HAP-1 (cell line): ENCODE measurements around the gene WNT9A.
A peak's percentile ranks its signal among the peaks of the same experiment; 100 is the strongest.
"Not testable (repeated sequence)": the region's sequence is repeated elsewhere in the genome, so short reads cannot be mapped to it uniquely, and the experiment has no call there.

Source experiments
- DNase-seq, 2 experiments: peaks; one replicate each; pipeline ENCODE4 v3.0.0-alpha.2; 2016 to 2020; ENCODE audit warnings: low spot score in 2 of 2
- H3K27me3 ChIP-seq: fragments of 250-450 bp; sonication (Bioruptor Pico); 2 replicates; pipeline ENCODE4 v1.5.1; 2020; ENCODE audit warnings: low read depth, mild to moderate bottlenecking, moderate library complexity
- H3K36me3 ChIP-seq: fragments of 250-450 bp; sonication (Bioruptor Pico); replicated peaks from 2 replicates; pipeline ENCODE4 v1.5.1; 2020; ENCODE audit warnings: mild to moderate bottlenecking
- H3K4me1 ChIP-seq: fragments of 250-450 bp; sonication (Bioruptor Pico); 2 replicates; pipeline ENCODE4 v1.5.1; 2020; ENCODE audit warnings: mild to moderate bottlenecking
- H3K4me3 ChIP-seq: fragments of 250-450 bp; sonication (Bioruptor Pico); 2 replicates; pipeline ENCODE4 v1.5.1; 2020; ENCODE audit warnings: mild to moderate bottlenecking, moderate library complexity
- H3K9me3 ChIP-seq: fragments of 250-450 bp; sonication (Bioruptor Pico); 2 replicates; pipeline ENCODE4 v1.5.1; 2020; ENCODE audit warnings: mild to moderate bottlenecking, moderate library complexity
- in situ Hi-C: fragments of 300-500 bp; cut with MboI; formaldehyde crosslinking; loops from 3 replicates; pipeline ENCODE4 v1.14.3; 2020; ENCODE audit warnings: low sequenced_read_pairs, inconsistent platforms, mixed read lengths

WNT9A gene, protein sequence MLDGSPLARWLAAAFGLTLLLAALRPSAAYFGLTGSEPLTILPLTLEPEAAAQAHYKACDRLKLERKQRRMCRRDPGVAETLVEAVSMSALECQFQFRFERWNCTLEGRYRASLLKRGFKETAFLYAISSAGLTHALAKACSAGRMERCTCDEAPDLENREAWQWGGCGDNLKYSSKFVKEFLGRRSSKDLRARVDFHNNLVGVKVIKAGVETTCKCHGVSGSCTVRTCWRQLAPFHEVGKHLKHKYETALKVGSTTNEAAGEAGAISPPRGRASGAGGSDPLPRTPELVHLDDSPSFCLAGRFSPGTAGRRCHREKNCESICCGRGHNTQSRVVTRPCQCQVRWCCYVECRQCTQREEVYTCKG

DNA sequence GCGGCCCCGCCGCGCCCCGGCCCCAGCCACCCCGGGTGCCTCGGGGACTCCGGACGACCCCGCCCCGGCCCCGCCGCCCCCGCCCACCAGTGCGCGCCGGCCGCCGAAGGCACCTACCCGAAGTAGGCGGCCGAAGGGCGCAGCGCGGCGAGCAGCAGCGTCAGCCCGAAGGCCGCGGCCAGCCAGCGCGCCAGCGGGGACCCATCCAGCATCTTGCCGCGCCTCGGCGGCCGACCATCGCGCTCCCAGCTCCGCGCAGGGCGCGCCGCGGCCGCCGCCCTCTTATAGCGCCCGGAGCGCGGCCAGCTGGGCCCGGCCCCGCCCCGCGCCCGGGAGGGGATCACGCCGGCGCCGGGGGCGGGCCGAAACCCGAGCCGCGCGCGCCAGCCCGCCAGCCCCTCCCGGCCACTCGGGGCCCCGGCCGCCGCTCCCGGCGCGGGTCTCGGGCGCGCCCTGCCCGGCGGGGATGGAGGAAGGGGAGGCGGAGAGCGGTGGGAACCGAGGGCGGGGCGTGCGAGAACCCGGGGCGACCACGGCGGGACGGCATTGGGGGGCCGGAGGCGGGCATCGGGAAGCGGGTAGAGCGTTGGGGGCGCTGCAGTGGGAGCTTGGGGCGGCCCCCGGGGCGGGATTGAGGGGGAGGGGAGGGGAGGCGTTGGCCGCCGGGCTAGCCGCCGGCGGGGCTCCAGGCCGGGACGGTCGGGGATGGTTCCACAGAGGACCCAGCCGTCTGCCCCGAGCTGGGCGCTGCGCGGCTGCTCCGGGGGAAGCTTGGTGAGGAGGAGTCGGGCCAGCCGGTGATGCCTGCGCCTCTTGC lies at the start of gene WNT9A:
WNT9A (minus strand) TSS at position 257 of the 817 bp plus-strand sequence; CDS start at position 212, 45 bp downstream.
- in situ Hi-C loops, result no loop called here
- Histone ChIP-seq H3K27me3 (no peaks in the 10 kb centered on the region), H3K4me1 (no peaks in the 10 kb centered on the region), H3K4me3 (peak within 1 kb of the TSS; percentile 43), H3K36me3 (no peaks in the 10 kb centered on the region), H3K9me3 (no peaks in the 10 kb centered on the region)
- DNase-seq, result peak; percentile 66 to 69

DNA sequence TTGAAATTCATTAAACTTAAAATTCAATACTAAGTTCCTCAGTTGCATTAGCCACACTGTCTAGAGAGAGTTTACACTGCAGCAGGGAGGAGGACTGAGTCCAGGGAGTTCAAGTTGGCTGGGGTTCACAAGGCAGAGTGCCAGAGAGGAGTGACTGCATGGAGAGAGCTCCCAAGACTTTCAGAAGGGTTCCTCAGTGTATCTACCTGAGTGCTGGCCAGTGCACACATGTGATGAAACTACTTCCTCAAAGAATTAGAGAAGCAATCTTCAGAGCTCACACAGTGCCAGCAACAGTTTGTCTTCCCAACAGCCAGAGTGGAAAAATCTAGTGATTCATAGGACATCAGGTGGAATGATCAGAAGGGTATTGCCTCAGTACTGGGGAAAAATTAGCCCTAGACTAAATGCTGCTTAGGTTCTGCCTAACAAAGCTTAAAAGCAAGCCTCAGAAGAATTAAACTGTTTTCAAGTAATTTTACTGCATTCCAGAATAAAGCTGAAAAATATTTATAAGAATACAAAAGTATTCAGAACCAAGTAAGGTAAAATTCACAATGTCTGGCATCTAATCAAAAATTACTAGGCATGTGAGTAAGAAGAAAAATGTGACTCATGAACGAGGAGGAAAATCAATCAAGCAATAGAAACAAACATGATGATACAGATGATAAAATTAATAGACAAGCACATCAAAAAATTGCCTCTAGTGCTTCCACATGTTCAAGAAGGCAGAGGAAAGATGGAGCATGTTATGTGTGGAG lies 48.6 kb upstream of the WNT9A start:
- Histone ChIP-seq H3K36me3 (no peaks in the 10 kb centered on the region), H3K4me3 (no peak overlapping the region), H3K4me1 (no peaks in the 10 kb centered on the region), H3K9me3 (no peaks in the 10 kb centered on the region), H3K27me3 (no peaks in the 10 kb centered on the region)
- no peak for DNase-seq
- in situ Hi-C loops, result no loop called here

DNA sequence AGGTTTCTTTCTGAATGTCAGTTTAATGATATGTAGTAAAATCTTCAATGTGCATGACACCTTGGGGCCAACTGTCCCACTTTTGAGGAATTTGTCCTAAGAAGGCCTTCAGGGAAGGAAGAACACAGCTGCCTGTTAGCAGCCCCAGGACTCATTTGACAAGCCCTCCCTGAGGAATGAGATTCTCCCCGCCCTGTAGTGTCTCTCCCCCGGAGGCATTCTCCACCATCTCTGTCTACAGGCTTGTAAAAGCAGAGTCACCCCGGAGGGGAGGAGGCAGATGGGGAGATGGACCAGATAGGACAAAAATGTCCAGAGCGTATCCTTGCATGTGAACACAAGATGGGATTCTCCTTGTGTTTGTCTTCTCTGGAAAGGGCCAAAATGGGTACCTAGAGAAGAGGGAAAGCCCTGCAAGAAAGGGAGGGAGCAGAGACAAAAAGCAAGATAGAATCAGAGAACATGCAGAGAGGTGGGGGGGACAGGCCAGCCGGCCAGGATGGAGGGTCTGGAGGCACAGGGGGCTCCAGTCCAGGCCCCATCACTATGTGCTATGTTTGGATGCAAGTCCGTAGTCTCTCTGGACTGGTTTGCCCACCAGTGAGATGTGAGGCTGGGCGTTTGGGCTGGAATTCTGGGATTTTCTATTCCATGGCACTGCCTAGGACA lies 47.0 kb upstream of the WNT9A start:
- DNase-seq, result no peak
- Histone ChIP-seq H3K4me1 (no peaks in the 10 kb centered on the region), H3K36me3 (no peaks in the 10 kb centered on the region), H3K27me3 (no peaks in the 10 kb centered on the region), H3K9me3 (no peaks in the 10 kb centered on the region), H3K4me3 (no peak overlapping the region)
- in situ Hi-C loops, result no loop called here

DNA sequence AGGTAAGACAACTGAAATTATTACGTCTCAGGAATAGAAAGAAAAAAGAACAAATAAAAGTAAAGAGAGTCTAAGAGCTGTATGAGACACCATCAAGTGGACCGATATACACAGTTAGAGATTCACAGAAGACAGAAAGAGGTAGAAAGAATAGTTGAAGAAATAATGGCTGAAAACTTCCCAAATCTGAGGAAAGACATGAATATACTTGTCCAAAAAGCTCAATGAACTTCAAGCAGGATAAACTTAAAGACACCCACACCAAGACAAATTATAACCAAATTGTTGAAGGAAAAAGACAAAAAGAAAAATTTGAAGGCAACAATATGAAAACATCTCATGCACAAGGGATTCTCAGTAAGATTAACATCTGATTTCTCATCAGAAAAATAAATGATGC lies 39.4 kb upstream of the WNT9A start:
- no peak overlapping the region for H3K4me3 ChIP-seq
- no peaks in the 10 kb centered on the region for H3K4me1 ChIP-seq
- in situ Hi-C loops, result no loop called here
- H3K9me3 ChIP-seq, result no peaks in the 10 kb centered on the region
- DNase-seq, result no peak
- H3K27me3 ChIP-seq, result 0 out of 2 replicates have a peak, but pooled peaks cover 3% of the 10 kb centered on the region
- H3K36me3 ChIP-seq, result no peaks in the 10 kb centered on the region

DNA sequence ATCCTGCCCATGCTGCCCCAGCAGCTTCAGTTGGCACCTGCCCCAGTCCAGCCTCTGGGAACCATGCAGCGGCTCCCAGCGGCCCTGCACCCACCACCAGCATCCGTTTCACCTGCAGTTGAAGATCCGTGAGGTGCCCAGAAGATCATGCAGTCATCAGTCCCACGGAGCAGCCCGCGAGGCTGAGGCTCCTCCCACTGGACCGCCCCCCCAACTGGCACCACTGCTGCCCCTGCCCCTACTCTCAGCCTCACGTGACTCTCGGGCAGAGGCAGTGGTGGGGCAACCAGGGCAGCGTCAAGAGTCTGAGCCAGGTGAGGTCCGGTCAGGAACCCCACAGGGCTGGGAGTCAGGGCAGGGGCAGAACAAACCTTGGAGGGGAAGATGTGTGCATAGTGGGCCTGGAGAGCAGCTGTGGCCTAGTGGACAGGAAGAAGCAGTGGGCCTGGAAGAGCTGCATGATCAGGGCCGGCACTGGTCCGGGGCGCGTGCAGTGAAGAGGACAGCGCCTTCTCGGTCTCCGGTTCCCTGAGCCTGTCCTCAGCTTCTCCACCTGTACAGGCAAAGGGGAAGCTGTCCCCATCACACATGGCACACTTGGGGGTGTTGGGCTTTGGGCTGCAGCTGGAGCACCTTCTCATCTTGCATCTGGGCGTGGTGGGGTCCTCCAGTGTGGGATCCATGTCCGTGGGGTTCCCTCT lies 28.0 kb upstream of the WNT9A start:
- H3K9me3 ChIP-seq, H3K4me1 ChIP-seq, DNase-seq, in situ Hi-C loops, H3K27me3 ChIP-seq, H3K36me3 ChIP-seq, H3K4me3 ChIP-seq: not testable (repeated sequence)

DNA sequence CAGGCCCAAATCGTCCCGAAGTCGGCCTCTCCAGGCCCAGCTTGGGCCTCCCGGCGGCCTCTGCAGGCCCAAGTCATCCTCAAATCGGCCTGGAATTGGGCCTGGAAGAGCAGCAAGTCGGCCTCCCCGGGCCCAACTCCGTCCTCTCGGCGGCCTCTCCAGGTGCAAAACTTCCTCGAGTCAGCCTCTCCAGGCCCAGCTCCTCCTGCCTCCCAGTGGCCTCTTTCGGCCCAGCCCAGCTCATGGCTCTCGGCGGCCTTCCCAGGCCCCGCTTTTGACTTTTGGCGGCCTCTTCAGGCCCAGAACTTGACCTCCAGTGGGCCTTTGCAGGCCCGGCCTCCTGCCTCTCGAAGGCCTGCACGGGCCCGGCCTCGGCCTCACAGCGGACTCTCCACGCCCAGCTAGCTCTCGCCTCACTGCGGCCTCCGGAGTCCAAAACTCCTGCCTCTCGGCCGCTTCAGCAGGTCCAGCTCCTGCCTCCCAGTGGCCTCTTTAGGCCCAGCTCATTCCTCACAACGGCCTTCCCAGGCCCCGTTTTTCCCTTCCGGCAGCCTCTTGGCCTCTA lies 26.1 kb upstream of the WNT9A start:
- H3K36me3 ChIP-seq, in situ Hi-C loops: not testable (repeated sequence)

DNA sequence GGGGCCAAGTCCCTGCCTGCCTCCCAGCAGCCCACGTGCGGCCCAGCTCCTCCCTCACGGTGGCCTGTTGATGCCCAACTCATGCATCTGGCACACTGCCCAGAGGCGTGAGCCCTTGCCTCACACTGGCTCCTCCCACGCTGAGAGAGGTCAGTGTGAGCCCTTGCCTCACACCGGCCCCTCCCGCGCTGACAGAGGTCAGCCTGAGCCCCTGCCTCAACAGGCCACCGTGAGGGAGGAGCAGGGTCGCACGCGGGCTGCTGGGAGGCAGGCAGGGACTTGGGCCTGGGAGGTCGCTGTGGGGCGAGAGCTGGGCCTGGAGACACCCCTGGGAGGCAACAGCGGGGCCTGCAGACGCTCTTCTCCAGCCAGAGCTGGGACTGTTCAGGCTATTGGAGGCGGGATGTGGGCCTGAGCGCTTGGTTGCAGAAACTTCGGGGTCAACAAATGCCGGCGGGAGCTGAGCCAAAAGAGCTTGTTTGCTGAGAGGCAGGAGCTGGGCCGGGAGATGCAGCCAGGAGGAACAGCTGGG lies 25.2 kb upstream of the WNT9A start:
- H3K36me3 ChIP-seq, H3K27me3 ChIP-seq, DNase-seq, in situ Hi-C loops, H3K4me1 ChIP-seq, H3K9me3 ChIP-seq, H3K4me3 ChIP-seq: not testable (repeated sequence)

More for the DNA sequence above, 26.1 kb upstream of the WNT9A start:
- DNase-seq, H3K4me1 ChIP-seq, H3K27me3 ChIP-seq, H3K9me3 ChIP-seq, H3K4me3 ChIP-seq: not testable (repeated sequence)

DNA sequence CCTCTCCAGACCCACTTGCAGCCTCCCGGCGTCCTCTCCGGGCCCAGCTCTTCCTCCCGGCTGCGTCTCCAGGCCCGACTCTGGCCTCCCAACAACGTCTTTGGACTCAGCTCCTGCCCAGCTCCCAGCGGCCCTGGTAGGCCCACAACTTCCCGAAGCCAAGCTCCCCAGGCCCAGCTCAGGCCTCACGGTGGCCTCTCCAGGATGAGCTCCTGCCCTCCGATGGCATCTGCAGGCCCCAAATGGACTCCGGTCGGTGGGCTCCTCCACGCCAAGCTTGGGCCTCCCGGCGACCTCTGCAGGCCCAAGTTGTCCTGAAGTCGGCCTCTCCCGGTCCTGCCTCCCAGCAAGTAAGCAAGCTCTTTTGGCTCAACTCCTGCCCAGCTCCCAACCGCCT lies 24.5 kb upstream of the WNT9A start:
- H3K27me3 ChIP-seq, in situ Hi-C loops, H3K4me3 ChIP-seq, DNase-seq, H3K9me3 ChIP-seq, H3K4me1 ChIP-seq, H3K36me3 ChIP-seq: not testable (repeated sequence)

DNA sequence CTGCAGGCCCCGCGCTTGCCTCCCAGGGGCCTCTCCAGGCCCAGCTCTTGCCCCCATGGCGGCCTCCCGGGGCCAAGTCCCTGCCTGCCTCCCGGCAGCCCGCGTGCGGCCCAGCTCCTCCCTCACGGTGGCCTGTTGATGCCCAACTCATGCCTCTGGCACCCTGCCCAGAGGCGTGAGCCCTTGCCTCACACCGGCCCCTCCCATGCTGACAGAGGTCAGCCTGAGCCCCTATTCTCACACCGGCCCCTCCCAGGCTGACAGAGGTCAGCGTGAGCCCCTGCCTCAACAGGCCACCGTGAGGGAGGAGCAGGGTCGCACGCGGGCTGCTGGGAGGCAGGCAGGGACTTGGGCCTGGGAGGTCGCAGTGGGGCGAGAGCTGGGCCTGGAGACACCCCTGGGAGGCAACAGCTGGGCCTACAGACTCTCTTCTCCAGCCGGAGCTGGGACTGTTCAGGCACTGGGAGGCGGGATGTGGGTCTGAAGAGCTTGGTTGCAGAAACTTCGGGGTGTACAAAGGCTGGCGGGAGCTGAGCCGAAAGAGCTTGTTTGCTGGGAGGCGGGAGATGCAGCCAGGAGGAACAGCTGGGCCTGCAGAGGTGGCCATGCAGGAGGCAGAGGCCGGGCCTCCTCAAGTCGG lies 24.0 kb upstream of the WNT9A start:
- H3K36me3 ChIP-seq, DNase-seq, H3K4me3 ChIP-seq, in situ Hi-C loops, H3K4me1 ChIP-seq, H3K27me3 ChIP-seq, H3K9me3 ChIP-seq: not testable (repeated sequence)

DNA sequence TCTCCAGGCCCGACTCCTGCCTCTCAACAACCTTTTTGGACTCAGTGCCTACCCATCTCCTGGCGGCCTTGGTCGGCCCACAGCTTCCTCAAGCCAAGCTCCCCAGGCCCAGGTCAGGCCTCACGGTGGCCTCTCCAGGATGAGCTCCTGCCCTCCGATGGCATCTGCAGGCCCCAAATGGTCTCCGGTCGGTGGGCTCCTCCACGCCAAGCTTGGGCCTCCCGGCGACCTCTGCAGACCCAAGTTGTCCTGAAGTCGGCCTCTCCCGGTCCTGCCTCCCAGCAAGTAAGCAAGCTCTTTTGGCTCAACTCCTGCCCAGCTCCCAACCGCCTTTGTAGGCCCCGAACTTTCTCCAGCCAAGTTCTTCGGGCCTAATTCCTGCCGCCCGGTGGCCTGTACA lies 23.5 kb upstream of the WNT9A start:
- H3K9me3 ChIP-seq, in situ Hi-C loops, H3K4me1 ChIP-seq, DNase-seq, H3K27me3 ChIP-seq, H3K4me3 ChIP-seq, H3K36me3 ChIP-seq: not testable (repeated sequence)

DNA sequence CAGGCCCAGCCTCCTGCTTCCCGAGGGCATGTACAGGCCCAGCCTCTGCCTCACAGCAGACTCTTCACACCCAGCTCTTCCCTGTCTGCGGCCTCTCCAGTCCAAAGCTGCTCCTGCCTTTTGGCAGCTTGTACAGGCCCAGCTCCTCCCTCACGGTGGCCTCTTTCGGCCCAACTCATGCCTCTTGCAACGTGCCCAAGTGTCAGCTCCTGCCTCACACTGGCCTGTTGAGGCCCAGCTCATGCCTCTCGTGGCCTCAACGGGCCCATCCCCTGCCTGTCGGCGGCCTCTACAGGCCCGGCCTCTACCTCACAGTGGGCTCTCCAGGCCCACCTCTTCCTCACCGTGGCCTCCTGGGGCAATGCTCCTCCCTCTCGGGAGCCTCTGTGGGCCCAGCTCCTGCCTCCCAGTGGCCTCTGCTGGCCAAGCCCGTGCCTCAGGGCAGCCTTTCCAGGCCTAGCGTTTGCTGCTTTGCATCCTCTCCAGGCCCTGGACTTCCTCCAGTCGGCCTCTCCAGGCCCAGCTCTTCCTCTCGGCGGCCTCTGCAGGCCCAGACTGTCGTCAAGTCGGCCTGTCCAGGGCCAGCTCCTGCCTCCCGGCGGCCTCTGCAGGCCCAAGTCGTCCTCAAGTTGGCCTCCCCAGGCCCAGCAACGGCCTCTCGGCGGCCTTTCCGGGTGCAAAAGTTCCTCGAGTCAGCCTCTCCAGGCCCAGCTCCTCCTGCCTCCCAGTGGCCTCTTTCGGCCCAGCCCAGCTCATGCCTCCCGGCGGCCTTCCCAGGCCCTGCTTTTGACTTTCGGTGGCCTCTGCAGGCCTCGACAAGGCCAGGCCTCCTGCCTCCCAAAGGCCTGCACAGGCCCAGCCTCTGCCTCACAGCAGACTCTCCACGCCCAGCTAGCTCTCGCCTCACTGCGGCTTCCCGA lies 22.6 kb upstream of the WNT9A start:
- H3K27me3 ChIP-seq, H3K36me3 ChIP-seq, H3K9me3 ChIP-seq, in situ Hi-C loops, DNase-seq, H3K4me3 ChIP-seq, H3K4me1 ChIP-seq: not testable (repeated sequence)
